Renal cortex interstitium (tissue), 11 donors: Measurements from ENCODE around the gene HSPG2. TPM values are rescaled to one million over a fixed set of nuclear protein-coding genes. Genes with fewer than 3 reads are reported as not detected.
"Not testable (repeated sequence)": the region's sequence is repeated elsewhere in the genome, so short reads cannot be mapped to it uniquely, and the experiment has no call there.

ENCODE experiments used
- DNase-seq, 11 donors: peaks; one replicate each; pipeline ENCODE4 v3.0.0-alpha.2; 2013; ENCODE audit warnings: low read depth in 9 of 11, low spot score in 4 of 11; ENCODE audit errors: extremely low read depth in 1 of 11
- polyA plus RNA-seq, 3 donors: library from polyadenylated mRNA; unstranded; fragments of 120-200 nt; gene quantifications; one replicate each; pipeline ENCODE4 v1.2.1, GENCODE V29; 2013; ENCODE audit not compliant: insufficient read length in 3 of 3

HSPG2 gene
- polyA plus RNA-seq, 3 donors: 130 to 200 (median 188) TPM

GRCh38 chr1:21922090-21923013 is 14.8 kb downstream of the HSPG2 start:
- peak in 6 of 11 donors; percentile 62 to 85 (median 78) for DNase-seq

GRCh38 chr1:21921100-21921875 is 15.8 kb downstream of the HSPG2 start:
- DNase-seq: peak in 7 of 11 donors; percentile 63 to 89 (median 80)

GRCh38 chr1:21919520-21919919 is 17.6 kb downstream of the HSPG2 start:
- no peak for DNase-seq

- DNase-seq: not testable (repeated sequence)
Measured at GRCh38 chr1:21917239-21917631, 19.9 kb downstream of the HSPG2 start.

GRCh38 chr1:21916447-21917238 is 20.5 kb downstream of the HSPG2 start:
- DNase-seq: no peak

- DNase-seq: no peak
Measured at GRCh38 chr1:21914880-21915640, 22.1 kb downstream of the HSPG2 start.

GRCh38 chr1:21914450-21914849 is 22.7 kb downstream of the HSPG2 start:
- DNase-seq: no peak

GRCh38 chr1:21913763-21914162 is 23.3 kb downstream of the HSPG2 start:
- no peak for DNase-seq

- peak in 1 of 11 donors; percentile 59 for DNase-seq
Measured at GRCh38 chr1:21913258-21913657, 23.9 kb downstream of the HSPG2 start.

- no peak for DNase-seq
Measured at GRCh38 chr1:21912038-21912758, 24.9 kb downstream of the HSPG2 start.

GRCh38 chr1:21911205-21912001 is 25.7 kb downstream of the HSPG2 start:
- DNase-seq: peak in 1 of 11 donors; percentile 54

GRCh38 chr1:21910558-21911204 is 26.4 kb downstream of the HSPG2 start:
- no peak for DNase-seq

- DNase-seq: no peak
Measured at GRCh38 chr1:21909787-21910503, 27.2 kb downstream of the HSPG2 start.

GRCh38 chr1:21909286-21909759 is 27.8 kb downstream of the HSPG2 start:
- DNase-seq: no peak

- not testable (repeated sequence) for DNase-seq
Measured at GRCh38 chr1:21907737-21908534, 29.2 kb downstream of the HSPG2 start.
